NCI-H82 treated with DMSO at 0.1 percent for 48 hours (cell line): ENCODE data around the gene DRG1.
"Not testable (repeated sequence)": the region's sequence is repeated elsewhere in the genome, so short reads cannot be mapped to it uniquely, and the experiment has no call there.

Source experiments
- DNase-seq: peaks from one replicate; lab custom pipeline; 2025; ENCODE audit not compliant: unreplicated experiment; lab: John Stamatoyannopoulos, UW

Gene DRG1, protein sequence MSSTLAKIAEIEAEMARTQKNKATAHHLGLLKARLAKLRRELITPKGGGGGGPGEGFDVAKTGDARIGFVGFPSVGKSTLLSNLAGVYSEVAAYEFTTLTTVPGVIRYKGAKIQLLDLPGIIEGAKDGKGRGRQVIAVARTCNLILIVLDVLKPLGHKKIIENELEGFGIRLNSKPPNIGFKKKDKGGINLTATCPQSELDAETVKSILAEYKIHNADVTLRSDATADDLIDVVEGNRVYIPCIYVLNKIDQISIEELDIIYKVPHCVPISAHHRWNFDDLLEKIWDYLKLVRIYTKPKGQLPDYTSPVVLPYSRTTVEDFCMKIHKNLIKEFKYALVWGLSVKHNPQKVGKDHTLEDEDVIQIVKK

DNA sequence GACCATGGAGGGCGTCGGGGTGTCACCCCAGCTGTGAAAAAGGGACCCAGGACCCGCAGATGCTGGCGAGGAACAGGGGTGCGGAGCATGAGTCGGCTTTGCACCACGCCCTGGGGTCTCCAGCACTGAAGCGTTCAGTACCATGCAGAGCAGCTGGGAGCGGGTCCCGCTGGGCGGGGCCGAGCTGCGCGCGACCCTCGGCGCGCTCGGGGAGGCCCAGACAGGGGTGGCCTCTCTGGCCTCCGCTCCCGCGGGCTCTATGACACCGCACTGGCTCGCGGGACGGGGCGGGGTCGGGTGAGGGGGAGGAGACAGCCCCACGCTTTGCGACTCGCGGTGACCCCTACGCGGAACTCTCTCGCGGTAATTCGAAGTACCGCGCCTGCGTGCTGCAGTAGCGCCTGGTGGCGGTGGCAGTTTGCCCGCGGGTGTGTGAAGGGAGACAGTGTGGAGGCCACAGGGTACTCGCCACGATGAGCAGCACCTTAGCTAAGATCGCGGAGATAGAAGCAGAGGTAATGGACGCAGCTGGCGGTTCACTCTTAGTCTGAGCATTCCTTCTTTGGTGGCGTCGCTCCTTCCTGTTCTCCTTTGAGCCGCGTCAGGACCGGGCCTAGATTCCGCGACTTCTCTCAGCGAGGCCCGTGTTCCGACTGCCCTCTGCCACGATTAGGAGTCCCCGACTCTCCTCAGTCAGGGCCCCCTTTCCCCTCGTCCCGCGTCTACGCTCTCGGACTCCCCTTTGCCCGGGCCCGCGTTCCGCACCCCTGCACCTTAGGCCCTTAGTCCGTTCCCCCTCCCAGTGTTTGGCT lies at the start of gene DRG1:
Gene DRG1, plus strand, starts transcription at position 394 of the 812 bp plus-strand sequence. Its CDS starts 80 bp downstream, at position 474.
- peak; percentile 74 for DNase-seq

DNA sequence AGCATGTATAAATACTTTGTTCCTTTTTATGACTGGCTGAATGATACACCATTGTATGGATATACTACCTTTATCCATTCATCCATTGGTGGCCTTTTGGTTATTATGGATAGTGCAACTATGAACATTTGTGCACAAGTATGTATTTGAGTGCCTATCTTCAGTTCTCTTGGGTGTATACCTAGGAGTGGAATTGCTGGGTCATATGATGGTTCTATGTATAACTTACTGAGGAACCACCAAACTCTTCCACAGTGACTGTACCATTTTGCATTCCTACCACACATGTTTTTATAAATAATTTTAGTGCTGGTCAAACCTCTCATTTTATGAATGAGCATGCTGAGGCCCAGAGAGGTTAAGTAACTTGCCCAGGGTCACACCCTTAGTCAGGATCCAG lies 49.4 kb upstream of the DRG1 start:
- no peak for DNase-seq

DNA sequence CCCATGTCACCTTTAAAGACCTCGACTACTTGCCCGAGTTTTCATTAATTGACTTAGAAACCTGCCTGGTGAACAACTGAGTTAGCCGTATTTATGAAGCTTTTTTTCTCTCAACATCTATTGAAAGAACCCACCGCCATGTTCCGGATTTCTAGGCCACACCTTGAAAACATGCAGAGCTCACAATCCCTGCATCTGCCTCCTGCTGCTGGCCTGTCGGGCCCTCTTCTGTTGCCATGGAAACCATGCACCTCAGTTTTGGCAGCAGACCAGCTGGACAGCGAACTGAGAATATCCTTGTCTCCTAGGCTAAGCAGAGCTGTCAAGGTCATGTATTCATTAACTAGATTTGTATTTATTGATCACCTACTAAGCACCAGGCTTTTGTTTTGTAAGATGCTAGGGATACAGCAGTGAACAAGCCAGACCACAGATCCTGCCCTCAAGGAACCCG lies 49.0 kb upstream of the DRG1 start:
- no peak for DNase-seq

DNA sequence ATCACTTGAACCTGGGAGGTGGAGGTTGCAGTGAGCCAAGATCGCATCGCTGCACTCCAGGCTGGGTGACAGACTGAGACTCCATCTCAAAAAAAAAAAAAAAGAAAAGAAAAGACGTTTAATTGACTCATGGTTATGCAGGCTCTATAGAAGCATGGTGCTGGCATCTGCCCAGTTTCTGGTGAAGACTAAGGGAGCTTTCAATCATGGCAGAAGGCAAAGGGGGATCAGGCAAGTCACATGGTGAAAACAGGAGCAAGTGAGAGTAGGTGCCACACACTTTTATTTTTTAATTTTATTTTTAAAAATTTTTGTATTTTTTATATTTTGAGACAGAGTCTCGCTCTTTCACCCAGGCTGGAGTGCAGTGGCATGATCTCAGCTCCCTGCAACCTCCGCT lies 44.9 kb upstream of the DRG1 start:
- no peak for DNase-seq

DNA sequence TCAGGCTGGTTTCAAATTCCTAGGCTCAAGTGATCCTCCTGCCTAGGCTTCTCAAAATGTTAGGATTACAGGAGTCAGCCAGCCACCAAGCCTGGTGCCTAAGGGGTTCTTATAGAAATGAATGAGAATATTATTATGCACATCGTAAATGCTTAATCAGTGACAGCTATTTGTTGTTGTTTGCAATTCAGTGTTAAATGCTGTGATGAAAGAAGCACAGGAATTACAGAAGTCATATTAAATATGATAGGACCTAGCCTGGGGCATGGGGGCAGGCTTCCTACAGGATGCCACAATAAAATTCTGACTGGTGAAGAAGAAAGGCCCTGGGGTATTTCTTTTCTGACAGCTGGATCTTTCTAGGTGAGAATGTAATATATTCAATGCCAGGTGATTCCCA lies 39.4 kb upstream of the DRG1 start:
- no peak for DNase-seq

DNA sequence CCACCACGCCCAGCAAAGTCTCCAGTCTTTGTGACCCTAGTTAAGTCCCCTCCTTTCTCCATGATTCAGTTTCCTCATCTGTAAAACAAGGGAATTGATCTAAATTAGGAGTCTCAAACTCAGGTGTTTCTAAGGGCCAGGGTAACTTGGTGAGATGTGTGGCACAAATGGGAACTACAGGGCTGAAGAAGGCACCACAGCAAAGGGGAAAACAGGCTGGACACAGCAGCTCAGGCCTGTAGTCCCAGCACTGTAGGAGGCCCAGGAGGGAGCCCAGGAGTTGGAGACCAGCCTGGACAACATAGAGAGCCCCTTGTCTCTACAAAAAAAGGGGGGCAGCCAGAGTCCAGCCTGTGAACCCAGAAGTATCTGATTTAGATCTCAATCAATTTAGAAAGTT lies 37.7 kb upstream of the DRG1 start:
- DNase-seq: no peak

DNA sequence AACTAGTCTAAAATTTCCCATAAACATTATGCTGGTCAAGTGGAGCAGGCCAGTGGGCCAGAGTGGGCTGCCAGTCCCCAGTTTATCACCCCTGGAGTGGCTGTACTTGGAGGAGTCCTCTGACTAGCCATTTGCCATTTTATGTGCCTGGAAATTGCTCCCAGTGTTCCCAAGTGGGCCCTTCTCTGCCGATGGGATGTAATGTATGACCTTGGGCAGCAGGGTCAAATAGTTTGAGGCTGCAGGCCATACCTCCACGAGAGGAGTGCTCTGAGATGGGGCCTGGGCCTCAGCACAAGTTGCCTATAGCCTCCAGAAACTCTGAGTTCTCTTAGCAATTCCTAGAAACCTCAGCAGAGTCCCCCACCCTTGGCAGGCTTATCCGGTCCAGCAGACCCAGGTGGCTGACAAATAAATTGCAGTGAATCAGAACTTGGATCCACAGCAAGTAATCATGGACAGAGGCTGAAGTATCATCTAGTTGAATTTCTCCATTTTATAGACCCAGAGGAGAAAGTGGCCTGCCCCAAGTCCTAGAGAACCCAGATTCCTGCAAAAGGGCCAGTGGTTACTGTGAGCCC lies 35.4 kb upstream of the DRG1 start:
- DNase-seq: no peak

DNA sequence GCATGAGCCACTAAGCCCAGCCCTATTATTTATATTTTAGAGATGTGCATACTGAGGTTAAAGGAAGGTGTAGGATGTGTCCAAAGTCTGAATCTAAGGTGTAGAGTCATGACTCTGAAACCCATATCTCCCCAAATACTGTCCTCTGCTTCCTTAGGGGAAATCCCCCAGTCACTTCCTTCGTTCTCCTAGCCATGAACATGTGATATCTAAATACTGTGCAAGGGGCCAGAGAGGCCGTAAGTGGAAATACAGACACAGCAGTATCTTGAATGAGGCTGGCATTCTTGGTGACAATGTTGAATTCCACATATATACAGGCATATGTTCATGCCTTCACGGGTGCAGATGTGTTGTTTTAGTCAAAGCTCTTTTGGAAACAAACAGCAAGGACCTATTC lies 32.0 kb upstream of the DRG1 start:
- no peak for DNase-seq

DNA sequence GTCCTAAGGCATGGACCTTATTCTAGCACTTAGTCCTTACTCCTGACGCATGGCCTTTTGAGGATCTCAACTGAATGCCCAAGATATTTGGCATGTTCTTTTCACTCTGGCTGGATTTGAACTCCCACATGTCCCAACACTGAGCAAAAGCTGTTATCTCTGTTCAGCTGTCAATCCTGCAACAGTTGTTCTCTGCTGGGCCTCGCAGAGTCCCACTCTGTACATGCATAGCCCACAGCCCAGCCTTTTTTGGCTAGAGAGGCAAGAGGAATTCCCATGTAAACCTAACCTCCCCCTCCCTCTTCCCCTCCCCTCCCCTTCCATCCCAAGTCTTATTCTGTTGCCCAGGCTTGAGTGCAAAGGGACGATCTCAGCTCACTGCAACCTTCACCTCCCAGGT lies 21.8 kb upstream of the DRG1 start:
- no peak for DNase-seq

DNA sequence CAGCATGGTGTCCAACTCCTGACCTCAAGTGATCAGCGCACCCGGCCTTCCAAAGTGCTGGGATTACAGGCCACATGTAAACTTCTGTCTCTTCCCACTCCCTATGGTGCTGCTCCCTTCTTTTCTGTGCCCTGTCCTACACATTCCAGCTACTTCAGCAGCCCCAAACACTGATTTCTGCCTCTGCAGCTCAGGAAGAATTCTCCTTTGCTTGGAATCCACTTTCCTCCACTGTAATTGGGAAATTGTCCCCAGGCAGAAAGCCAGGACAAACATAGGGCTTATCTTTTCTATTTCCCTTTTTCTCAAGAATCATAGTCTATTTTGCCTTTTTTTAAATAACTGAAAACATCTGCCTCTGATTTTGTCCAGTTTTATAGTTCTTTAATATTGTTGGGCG lies 21.3 kb upstream of the DRG1 start:
- no peak for DNase-seq

DNA sequence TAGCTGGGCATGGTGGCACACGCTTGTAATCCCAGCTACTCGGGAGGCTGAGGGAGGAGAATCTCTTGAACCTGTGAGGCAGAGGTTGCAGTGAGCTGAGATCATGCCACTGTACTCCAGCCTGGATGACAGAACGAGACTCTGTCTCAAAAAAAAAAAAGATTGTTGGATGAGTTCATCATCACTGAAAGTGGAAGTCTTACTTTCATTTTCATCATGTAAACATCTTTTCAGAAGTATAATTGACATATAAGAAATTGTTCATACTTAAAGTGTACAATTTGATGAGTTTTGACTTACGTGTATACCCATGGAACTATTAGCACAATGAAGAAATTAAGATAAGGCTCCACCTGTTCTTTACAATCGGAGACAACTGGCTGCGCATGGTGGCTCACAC lies 20.8 kb upstream of the DRG1 start:
- not testable (repeated sequence) for DNase-seq

DNA sequence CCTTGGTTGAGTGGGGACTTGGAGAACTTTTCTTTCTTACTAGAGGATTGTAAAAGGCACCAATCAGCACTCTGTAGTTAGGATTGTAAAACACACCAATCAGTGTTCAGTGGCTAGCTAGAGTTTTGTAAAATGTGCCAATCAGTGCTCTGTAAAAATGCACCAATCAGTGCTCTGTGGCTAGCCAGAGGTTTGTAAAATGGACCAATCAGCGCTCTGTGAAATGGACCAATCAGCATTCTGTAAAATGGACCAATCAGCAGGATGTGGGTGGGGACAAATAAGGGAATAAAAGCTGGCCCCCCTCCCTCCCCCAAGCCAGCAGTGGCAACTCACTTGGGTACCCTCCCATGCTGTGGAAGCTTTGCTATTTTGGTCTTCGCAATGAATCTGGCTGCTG lies 5.5 kb upstream of the DRG1 start:
- DNase-seq: no peak

DNA sequence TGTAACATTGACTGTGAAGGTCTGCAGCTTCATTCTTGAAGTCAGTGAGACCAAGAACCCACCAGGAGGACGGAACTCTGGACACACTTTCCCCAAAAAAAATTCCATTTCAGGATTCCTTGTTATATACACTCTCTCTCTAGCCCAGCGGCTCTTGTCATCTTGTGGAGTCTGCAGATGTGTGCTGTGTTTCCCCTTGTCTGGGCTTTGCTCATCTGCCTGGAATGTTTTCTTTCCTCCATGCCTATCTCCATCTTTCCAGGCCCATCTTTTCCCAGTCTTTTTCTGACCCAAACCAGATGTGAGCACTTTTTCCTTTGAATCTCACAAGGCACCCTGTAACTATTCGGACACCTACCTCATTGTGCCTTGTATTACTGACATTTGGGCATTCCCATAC lies 5.1 kb upstream of the DRG1 start:
- DNase-seq: no peak

DNA sequence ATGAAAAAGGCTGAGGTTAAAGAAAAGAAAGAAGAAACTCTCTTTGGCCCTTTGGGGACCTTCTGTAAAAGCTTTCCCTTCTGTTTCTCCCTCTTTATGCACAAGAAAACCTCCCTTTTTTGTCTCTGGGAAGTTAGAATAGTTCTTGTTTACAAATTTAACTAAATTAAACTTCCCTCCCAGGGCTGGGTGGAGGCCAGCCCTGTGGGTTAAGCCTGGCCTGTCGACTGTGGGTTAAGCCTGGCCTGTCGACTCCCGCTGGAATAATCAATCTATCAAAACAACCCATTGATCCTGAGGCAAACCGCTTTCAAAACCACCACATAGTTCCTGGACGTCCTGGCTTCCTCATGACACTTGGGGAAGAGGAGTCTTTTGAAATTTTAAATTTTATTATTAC lies 1.2 kb upstream of the DRG1 start:
- peak; percentile 43 for DNase-seq

DNA sequence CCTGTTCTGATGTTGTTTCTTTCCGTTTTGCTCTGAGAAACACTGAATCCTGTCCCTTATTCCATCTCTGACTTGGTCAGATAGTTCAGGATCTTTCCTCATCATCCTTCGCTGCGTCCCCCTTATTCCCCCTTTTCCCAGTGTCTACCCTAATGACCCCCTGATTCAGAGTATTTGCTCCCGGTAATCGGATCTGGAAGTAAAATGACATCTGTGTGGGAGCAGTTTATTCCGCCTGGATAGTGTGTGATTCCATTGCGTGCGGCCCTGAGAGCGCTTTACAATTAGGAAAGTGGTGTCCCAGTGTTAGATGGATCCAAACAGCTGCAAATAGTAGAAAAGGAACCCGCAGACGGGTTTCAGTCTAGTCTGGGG lies 606 bp downstream of the DRG1 start:
- peak; percentile 28 for DNase-seq

DNA sequence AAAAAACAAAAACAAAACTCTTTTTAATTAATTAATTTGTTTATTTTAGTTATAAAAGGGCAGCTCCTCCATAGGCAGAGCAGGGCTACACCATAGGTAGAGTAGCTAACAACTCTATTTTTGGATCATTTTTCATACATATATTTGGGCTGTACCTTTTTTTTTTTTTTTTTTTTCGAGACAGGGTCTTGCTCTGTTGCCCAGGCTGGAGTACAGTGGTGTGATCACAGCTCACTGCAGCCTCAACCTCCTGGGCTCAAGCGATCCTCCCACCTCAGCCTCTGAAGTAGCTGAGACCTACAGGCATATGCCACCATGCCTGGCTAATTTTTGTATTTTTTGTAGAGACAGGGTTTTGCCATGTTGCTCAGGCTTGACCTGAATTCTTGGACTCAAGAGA lies 2.9 kb downstream of the DRG1 start:
- not testable (repeated sequence) for DNase-seq

DNA sequence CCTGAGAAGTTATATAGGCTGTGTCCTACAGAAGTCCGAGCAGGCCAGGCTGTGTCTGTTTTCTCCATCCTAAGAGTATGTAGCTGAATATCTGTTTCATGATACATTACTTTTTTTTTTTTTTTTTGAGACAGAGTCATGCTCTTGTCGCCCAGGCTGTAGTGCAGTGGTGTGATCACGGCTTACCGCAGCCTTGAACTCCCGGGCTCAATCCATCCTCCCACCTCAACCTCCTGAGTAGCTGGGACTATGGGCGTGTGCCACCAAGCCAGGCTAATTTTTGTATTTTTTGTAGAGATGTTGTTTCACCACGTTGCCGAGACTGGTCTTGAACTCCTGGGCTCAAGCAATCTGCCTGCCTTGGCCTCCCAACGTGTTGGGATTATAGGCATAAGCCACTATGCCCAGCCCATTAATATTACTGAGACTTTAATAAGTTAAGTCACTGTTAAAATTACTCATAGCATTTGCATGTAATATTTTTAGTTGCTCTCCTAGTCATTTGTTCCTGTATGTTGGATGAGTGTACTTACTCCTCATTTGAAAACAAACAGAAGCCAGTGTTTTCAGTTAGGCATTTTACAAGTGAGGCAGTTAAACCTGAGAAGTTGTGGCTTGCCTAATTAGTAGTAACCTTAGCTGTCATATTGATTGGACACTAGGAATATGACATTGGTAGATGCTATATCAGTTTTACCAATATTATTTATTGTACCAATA lies 26.1 kb downstream of the DRG1 start:
- no peak for DNase-seq

DNA sequence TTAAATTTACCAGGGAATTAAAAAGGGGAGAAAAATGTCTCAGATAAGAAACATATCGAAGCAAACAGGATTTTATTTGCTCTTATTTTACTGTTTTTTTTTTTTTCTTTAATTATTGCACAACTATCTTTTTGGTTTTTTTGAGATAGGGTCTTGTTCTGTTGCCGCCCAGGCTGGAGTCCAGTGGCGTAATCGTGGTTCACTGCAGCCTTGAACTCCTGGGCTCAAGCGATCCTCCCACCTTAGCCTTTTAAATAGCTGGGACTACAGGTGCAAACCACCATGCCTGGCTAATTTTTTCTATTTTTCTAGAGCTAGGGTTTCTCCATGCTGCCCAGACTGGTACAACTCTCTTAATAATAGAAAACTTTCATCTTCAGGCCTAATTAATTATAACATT lies 32.5 kb downstream of the DRG1 start:
- no peak for DNase-seq

DNA sequence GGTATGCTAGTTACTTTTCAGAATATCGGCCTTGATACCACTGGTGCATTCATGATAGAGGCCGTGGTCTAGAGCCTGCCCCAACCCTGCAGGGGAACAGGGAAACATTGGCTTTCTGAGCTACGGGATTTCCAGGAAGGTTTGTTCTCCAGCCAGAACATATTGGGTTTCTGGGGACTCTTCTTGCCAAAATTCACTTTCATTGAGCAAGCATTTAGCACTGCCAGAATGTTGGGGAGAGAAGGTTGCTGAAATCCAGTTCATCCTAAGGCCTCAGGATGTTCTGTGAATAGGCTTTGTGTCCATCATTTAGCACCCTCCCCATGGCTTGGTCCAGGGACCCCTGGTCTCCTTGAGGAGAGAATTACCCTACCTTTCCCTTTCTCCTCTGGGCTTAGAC lies 36.7 kb downstream of the DRG1 start:
- DNase-seq: no peak

DNA sequence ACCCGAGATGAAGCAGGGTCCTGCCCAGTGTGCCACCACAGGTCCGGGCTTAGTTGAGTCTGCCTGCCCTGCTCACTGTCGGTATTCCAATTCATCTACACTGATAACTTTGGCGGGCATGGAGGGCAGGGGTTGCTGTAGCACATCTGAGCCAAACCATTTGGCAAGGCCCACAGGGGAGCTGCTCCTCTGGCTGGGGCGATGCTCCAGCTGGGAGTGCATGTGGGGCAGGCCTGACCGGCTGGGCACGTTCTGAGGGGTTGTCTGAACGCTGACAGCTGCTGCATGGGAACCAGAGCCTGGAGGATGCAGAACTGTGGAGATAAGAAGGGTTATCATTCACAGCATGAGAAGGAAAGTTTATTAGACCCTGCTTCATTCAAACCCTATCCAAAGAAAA lies 40.4 kb downstream of the DRG1 start:
- no peak for DNase-seq

DNA sequence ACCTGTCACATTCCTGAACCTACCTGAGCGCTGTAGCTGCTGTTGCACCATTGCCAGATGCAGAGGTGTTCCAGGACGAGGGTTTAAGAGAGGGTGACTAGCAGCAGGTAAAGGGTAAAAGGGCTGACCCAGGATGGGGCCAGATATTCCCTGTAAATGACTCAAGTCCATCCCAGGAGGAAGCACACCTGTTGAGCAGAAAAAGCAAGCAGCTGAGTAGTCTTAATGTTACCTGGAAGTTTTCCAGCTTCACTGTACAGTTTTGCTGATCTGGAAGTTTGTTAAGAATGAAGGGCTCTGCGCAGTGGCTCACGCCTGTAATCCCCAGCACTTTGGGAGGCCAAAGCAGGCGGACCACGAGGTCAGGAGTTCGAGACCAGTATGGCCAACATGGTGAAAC lies 41.3 kb downstream of the DRG1 start:
- no peak for DNase-seq
